HG03520 (cell line): ENCODE measurements around the gene MPZL2.
A peak's percentile ranks its signal among the peaks of the same experiment; 100 is the strongest.

Experiments
- ATAC-seq: cut with Tn5 transposase; IDR thresholded peaks from one replicate; pipeline ENCODE4 v1.9.1; 2021; ENCODE audit warnings: mild to moderate bottlenecking, moderate library complexity; ENCODE audit not compliant: unreplicated experiment

Gene MPZL2

GRCh38 chr11:118283756-118284350, 19.8 kb upstream of the MPZL2 start:
- ATAC-seq, result no peak

- ATAC-seq, result no peak
Observed at GRCh38 chr11:118283037-118283636, 19.0 kb upstream of the MPZL2 start.

- ATAC-seq, result no peak
Observed at GRCh38 chr11:118282606-118283005, 18.5 kb upstream of the MPZL2 start.

GRCh38 chr11:118281284-118281683, 17.2 kb upstream of the MPZL2 start:
- no peak for ATAC-seq

- no peak for ATAC-seq
Observed at GRCh38 chr11:118277312-118277711, 13.2 kb upstream of the MPZL2 start.

- no peak for ATAC-seq
Observed at GRCh38 chr11:118276422-118276821, 12.3 kb upstream of the MPZL2 start.

- no peak for ATAC-seq
Observed at GRCh38 chr11:118275176-118275575, 11.1 kb upstream of the MPZL2 start.

- ATAC-seq, result no peak
Observed at GRCh38 chr11:118274186-118274585, 10.1 kb upstream of the MPZL2 start.

- ATAC-seq, result no peak
Observed at GRCh38 chr11:118272001-118272400, 7.9 kb upstream of the MPZL2 start.

- no peak for ATAC-seq
Observed at GRCh38 chr11:118267486-118267885, 3.4 kb upstream of the MPZL2 start.

GRCh38 chr11:118265954-118266353, 1.9 kb upstream of the MPZL2 start:
- ATAC-seq, result no peak

- no peak for ATAC-seq
Observed at GRCh38 chr11:118264569-118265465, 720 bp upstream of the MPZL2 start.

GRCh38 chr11:118263112-118263511, 985 bp downstream of the MPZL2 start:
- no peak for ATAC-seq

- ATAC-seq, result no peak
Observed at GRCh38 chr11:118260353-118260752, 3.7 kb downstream of the MPZL2 start.

- no peak for ATAC-seq
Observed at GRCh38 chr11:118259138-118259537, 5.0 kb downstream of the MPZL2 start.

- no peak for ATAC-seq
Observed at GRCh38 chr11:118258410-118258809, 5.7 kb downstream of the MPZL2 start.

- ATAC-seq, result no peak
Observed at GRCh38 chr11:118252688-118253087, 11.4 kb downstream of the MPZL2 start.

GRCh38 chr11:118251858-118252652, 12.0 kb downstream of the MPZL2 start, which contains the start of gene MPZL3:
Gene MPZL3 (minus strand): TSS chr11:118252365. CDS start chr11:118252294, 71 bp downstream.
- peak; percentile 63 for ATAC-seq

GRCh38 chr11:118247041-118247440, 17.1 kb downstream of the MPZL2 start:
- ATAC-seq, result no peak

- ATAC-seq, result no peak
Observed at GRCh38 chr11:118245936-118246562, 18.0 kb downstream of the MPZL2 start.
